Parathyroid adenoma (tissue), 2 donors: Measurements from ENCODE around the gene MKLN1.

Source experiments
- H2AFZ ChIP-seq: fragments of 300-600 bp; sonication (generic); one replicate; pipeline ENCODE4 v1.7.0; 2017; ENCODE audit warnings: antibody characterized with exemption, mild to moderate bottlenecking
- H3K27ac ChIP-seq: fragments of 300-600 bp; sonication (generic); one replicate; pipeline ENCODE4 v1.7.0; 2017
- H3K27me3 ChIP-seq: fragments of 300-600 bp; sonication (generic); one replicate; pipeline ENCODE4 v1.7.0; 2017; ENCODE audit warnings: low read length; ENCODE audit not compliant: control insufficient read depth, insufficient read depth
- H3K36me3 ChIP-seq: fragments of 300-600 bp; sonication (generic); one replicate; pipeline ENCODE4 v1.7.0; 2017; ENCODE audit warnings: low read length; ENCODE audit not compliant: control insufficient read depth, insufficient read depth
- H3K4me1 ChIP-seq: fragments of 300-600 bp; sonication (generic); one replicate; pipeline ENCODE4 v1.7.0; 2017; ENCODE audit warnings: control low read depth
- H3K4me2 ChIP-seq: fragments of 300-600 bp; sonication (generic); one replicate; pipeline ENCODE4 v1.7.0; 2017; ENCODE audit warnings: low read length
- H3K4me3 ChIP-seq: fragments of 300-600 bp; sonication (generic); one replicate; pipeline ENCODE4 v1.7.0; 2017; ENCODE audit warnings: low read depth, low read length
- H3K79me2 ChIP-seq: fragments of 300-600 bp; sonication (generic); one replicate; pipeline ENCODE4 v1.7.0; 2017; ENCODE audit warnings: control low read depth
- H3K9ac ChIP-seq: fragments of 300-600 bp; sonication (generic); one replicate; pipeline ENCODE4 v1.7.0; 2017; ENCODE audit warnings: mild to moderate bottlenecking
- H3K9me3 ChIP-seq: fragments of 300-600 bp; sonication (generic); one replicate; pipeline ENCODE4 v1.7.0; 2017; ENCODE audit warnings: low read length; ENCODE audit not compliant: control insufficient read depth
- TF ChIP-seq, protein P1 (sequence below): fragments of 300-600 bp; sonication (generic); IDR thresholded peaks from one replicate; pipeline ENCODE4 v1.7.0; 2017; ENCODE audit warnings: antibody characterized with exemption, mild to moderate bottlenecking
- donor health status: primary hyperparathyroidism.

MKLN1 gene

DNA sequence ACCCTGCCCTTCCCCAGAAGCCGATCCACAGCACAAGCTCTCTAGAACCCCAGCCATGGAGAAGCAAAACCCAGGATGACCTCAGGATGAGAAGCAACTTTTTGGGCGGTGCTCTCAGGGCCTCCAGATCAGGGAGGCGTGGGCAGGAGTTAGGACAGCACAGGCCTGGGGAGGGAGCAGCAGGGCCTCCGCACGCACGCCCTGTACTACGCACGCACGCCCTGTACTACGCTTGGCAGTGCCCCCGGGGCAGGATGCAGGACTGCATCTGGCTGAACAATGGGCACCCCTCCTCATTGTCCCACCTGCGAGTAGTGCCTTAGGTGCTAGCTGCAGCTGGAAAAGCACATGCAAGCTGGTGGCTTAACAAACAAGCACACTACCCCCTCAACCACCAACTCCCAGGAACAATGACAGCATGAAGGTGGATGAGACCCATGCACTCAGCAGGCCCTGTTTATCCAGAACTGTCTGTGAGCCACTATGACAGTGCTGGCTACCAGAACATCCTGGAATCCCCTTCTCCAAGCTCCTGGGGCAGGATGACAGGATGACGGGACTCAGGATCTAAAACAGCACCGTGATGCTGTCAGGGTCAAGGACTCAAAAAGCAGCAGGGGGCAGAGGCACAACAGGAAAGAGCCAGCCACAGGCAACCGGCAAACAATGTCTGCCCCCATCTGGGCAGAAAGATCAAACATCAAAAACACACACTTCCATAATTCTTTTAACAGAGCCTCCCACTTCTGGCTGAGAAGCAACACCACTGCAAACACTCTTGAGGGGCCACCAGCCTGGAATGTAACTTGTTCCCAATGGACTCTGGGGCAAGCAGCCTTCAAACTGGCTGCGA is 217.0 kb downstream of the MKLN1 start:
- H3K27ac ChIP-seq = no peak overlapping the region
- H3K9ac ChIP-seq = no peak overlapping the region
- H2AFZ ChIP-seq = no peak overlapping the region
- H3K9me3 ChIP-seq = no peaks in the 10 kb centered on the region
- H3K79me2 ChIP-seq = peaks cover 2% of the 10 kb centered on the region
- no peak overlapping the region for H3K4me3 ChIP-seq
- no peaks in the 10 kb centered on the region for H3K4me1 ChIP-seq
- TF ChIP-seq, protein P1, sequence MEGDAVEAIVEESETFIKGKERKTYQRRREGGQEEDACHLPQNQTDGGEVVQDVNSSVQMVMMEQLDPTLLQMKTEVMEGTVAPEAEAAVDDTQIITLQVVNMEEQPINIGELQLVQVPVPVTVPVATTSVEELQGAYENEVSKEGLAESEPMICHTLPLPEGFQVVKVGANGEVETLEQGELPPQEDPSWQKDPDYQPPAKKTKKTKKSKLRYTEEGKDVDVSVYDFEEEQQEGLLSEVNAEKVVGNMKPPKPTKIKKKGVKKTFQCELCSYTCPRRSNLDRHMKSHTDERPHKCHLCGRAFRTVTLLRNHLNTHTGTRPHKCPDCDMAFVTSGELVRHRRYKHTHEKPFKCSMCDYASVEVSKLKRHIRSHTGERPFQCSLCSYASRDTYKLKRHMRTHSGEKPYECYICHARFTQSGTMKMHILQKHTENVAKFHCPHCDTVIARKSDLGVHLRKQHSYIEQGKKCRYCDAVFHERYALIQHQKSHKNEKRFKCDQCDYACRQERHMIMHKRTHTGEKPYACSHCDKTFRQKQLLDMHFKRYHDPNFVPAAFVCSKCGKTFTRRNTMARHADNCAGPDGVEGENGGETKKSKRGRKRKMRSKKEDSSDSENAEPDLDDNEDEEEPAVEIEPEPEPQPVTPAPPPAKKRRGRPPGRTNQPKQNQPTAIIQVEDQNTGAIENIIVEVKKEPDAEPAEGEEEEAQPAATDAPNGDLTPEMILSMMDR = peak; percentile 14
- no peaks in the 10 kb centered on the region for H3K36me3 ChIP-seq
- H3K4me2 ChIP-seq = no peak overlapping the region
- no peaks in the 10 kb centered on the region for H3K27me3 ChIP-seq

DNA sequence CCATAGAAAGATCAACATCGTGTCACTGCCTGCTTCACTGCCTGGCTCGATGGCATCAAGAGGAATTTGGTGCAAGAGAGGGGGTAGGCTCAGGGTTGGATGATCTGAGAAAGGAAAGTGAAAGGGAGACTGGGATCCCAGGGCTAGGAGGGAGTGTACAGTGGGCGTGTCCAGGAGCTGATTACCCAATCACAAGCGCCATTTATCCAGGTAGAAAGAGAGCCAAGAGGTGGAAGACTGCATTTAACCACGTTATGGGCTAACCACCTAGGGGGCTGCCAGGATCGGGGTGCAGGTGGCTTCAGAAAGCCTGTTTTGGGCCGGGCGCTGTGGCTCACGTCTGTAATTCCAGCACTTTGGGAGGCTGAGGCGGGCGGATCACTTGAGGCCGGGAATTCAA is 218.4 kb downstream of the MKLN1 start:
- no peak overlapping the region for H3K4me3 ChIP-seq
- TF ChIP-seq, protein P1 = no peak

More for the DNA sequence above, 218.4 kb downstream of the MKLN1 start:
- Histone ChIP-seq H3K36me3 (no peaks in the 10 kb centered on the region), H3K9ac (no peak overlapping the region), H3K27me3 (no peaks in the 10 kb centered on the region), H2AFZ (no peak overlapping the region), H3K4me1 (no peaks in the 10 kb centered on the region), H3K4me2 (no peak overlapping the region), H3K79me2 (peaks cover 5% of the 10 kb centered on the region), H3K9me3 (no peaks in the 10 kb centered on the region), H3K27ac (no peak overlapping the region)
